Natural killer cell (primary cell): ENCODE measurements around the gene STRBP. TPM values are rescaled to one million over a fixed set of nuclear protein-coding genes. Genes with fewer than 3 reads are reported as not detected.

Source experiments
- ATAC-seq, 3 donors: fragments of 150-1000 bp in 2 of 3; fragments of 200-7000 bp in 1 of 3; cut with Tn5 transposase; 1 replicate in 1 of 3; 2 replicates in 2 of 3; pipeline ENCODE4 v1.10.0; 2021; ENCODE audit warnings: mild to moderate bottlenecking in 2 of 3, moderate library complexity in 2 of 3
- DNase-seq, 2 donors: peaks; one replicate each; pipeline versions ENCODE4 v3.0.0 to v3.0.0-alpha.2; 2013 to 2021; ENCODE audit warnings: mixed read lengths in 1 of 2
- H3K27ac ChIP-seq: one replicate; pipeline ENCODE4 v1.5.1; 2013; ENCODE audit warnings: mild to moderate bottlenecking, low read length
- H3K27me3 ChIP-seq: one replicate; pipeline ENCODE4 v1.6.1; 2013; ENCODE audit warnings: low read length; ENCODE audit not compliant: control insufficient read depth, insufficient read depth
- H3K36me3 ChIP-seq: one replicate; pipeline ENCODE4 v1.6.1; 2013; ENCODE audit warnings: low read length; ENCODE audit not compliant: control insufficient read depth, insufficient read depth
- H3K4me1 ChIP-seq: one replicate; pipeline ENCODE4 v1.6.1; 2013; ENCODE audit warnings: low read length; ENCODE audit not compliant: control insufficient read depth, insufficient read depth
- H3K4me3 ChIP-seq: one replicate; pipeline ENCODE4 v1.5.1; 2013; ENCODE audit warnings: low read length
- H3K9me3 ChIP-seq: one replicate; pipeline ENCODE4 v1.6.1; 2013; ENCODE audit warnings: low read length; ENCODE audit not compliant: control insufficient read depth, insufficient read depth
- H3K27ac Mint-ChIP-seq, 2 donors: one replicate each; pipeline ENCODE4 v1.8.0; 2022; ENCODE audit warnings: mild to moderate bottlenecking in 2 of 2, mixed read lengths in 2 of 2, moderate library complexity in 1 of 2
- H3K27me3 Mint-ChIP-seq, 2 donors: one replicate each; pipeline ENCODE4 v1.8.0; 2022; ENCODE audit warnings: low read depth in 2 of 2, mixed read lengths in 2 of 2
- H3K36me3 Mint-ChIP-seq: one replicate; pipeline ENCODE4 v1.8.0; 2022; ENCODE audit warnings: mixed read lengths
- H3K4me1 Mint-ChIP-seq, 2 donors: one replicate each; pipeline ENCODE4 v1.8.0; 2022; ENCODE audit warnings: mixed read lengths in 2 of 2
- H3K4me3 Mint-ChIP-seq: one replicate; pipeline ENCODE4 v1.8.0; 2022; ENCODE audit warnings: mild to moderate bottlenecking, moderate library complexity, mixed read lengths
- H3K9me3 Mint-ChIP-seq, 2 donors: one replicate each; pipeline ENCODE4 v1.8.0; 2022; ENCODE audit warnings: mixed read lengths in 2 of 2
- CTCF ChIP-seq: fragments of 200-600 bp; IDR thresholded peaks from one replicate; pipeline ENCODE4 v1.8.0; 2022; ENCODE audit warnings: antibody characterized with exemption
- WGBS: methylation state at CpG from one replicate; pipeline ENCODE4 v1.1.7; 2013; ENCODE audit warnings: missing lambda C conversion rate; ENCODE audit not compliant: insufficient coverage; 5-methylcytosine and 5-hydroxymethylcytosine counted together
- intact Hi-C: fragments of 100-400 bp; cut with micrococcal nuclease; formaldehyde crosslinking; loops from one replicate; pipeline ENCODE4 v1.14.2; 2022
- total RNA-seq, 4 donors: library from RNA; stranded (reverse); fragments of 120-200 nt in 1 of 4; gene quantifications; one replicate each; pipeline versions ENCODE4 v1.2.3 to v1.2.4, GENCODE V29; 2013 to 2022

The STRBP gene
- total RNA-seq, 3 donors from 2014 or later (not counting 1 experiment from before 2014, with no cell fraction given), result 6.0 to 8.3 (median 7.9) TPM

- Histone ChIP-seq H3K9me3 (no peaks in the 10 kb centered on the region), H3K4me3 (no peak overlapping the region), H3K36me3 (no peaks in the 10 kb centered on the region), H3K4me1 (peaks cover 3% of the 10 kb centered on the region), H3K27me3 (no peaks in the 10 kb centered on the region), H3K27ac (no peak overlapping the region)
- no peak for ATAC-seq
- Mint-ChIP-seq H3K9me3 (no peaks in the 10 kb centered on the region), H3K36me3 (no peaks in the 10 kb centered on the region), H3K4me1 (peaks cover 8 to 15% of the 10 kb centered on the region in 2 donors), H3K4me3 (no peak overlapping the region), H3K27ac (no peak overlapping the region), H3K27me3 (no peaks in the 10 kb centered on the region)
- DNase-seq, result no peak
- 100% methylated on average over 1 of the region's 2 CpGs for WGBS
- intact Hi-C loops, result no loop called here
- no peak for TF ChIP-seq CTCF
Measured at GRCh38 chr9:123220127-123220526, 48.3 kb downstream of the STRBP start.

- Mint-ChIP-seq H3K4me3 (no peak overlapping the region), H3K9me3 (no peaks in the 10 kb centered on the region), H3K27ac (no peak overlapping the region), H3K27me3 (no peaks in the 10 kb centered on the region), H3K36me3 (no peaks in the 10 kb centered on the region), H3K4me1 (peaks cover 0 to 5% of the 10 kb centered on the region in 2 donors)
- no peak for TF ChIP-seq CTCF
- H3K9me3 ChIP-seq, result no peaks in the 10 kb centered on the region
- H3K27ac ChIP-seq, result no peak overlapping the region
- no peaks in the 10 kb centered on the region for H3K27me3 ChIP-seq
- intact Hi-C loops, result no loop called here
- 38% methylated on average over 1 of the region's 3 CpGs for WGBS
- no peaks in the 10 kb centered on the region for H3K36me3 ChIP-seq
- ATAC-seq (no peak), DNase-seq (no peak)
- no peaks in the 10 kb centered on the region for H3K4me1 ChIP-seq
- no peak overlapping the region for H3K4me3 ChIP-seq
Measured at GRCh38 chr9:123218831-123219230, 49.6 kb downstream of the STRBP start.

- Histone ChIP-seq H3K9me3 (no peaks in the 10 kb centered on the region), H3K4me1 (no peaks in the 10 kb centered on the region), H3K27ac (no peak overlapping the region), H3K4me3 (no peak overlapping the region), H3K27me3 (no peaks in the 10 kb centered on the region), H3K36me3 (no peaks in the 10 kb centered on the region)
- Mint-ChIP-seq H3K4me1 (peaks cover 0 to 5% of the 10 kb centered on the region in 2 donors), H3K27ac (no peak overlapping the region), H3K36me3 (no peaks in the 10 kb centered on the region), H3K4me3 (no peak overlapping the region), H3K27me3 (no peaks in the 10 kb centered on the region), H3K9me3 (no peaks in the 10 kb centered on the region)
- 50% methylated on average over 1 of the region's 2 CpGs for WGBS
- TF ChIP-seq CTCF, result no peak
- ATAC-seq (no peak), DNase-seq (no peak)
- intact Hi-C loops, result no loop called here
Measured at GRCh38 chr9:123217128-123217654, 51.2 kb downstream of the STRBP start.

GRCh38 chr9:123216251-123216797 lies 52.1 kb downstream of the STRBP start:
- DNase-seq, result no peak
- H3K4me1 ChIP-seq, result no peaks in the 10 kb centered on the region
- intact Hi-C loops, result no loop called here
- no peaks in the 10 kb centered on the region for H3K36me3 ChIP-seq
- 65% methylated on average over 4 of the region's 5 CpGs for WGBS
- peaks cover 0 to 5% of the 10 kb centered on the region in 2 donors for H3K4me1 Mint-ChIP-seq
- H3K4me3 Mint-ChIP-seq, result no peak overlapping the region
- no peak overlapping the region for H3K4me3 ChIP-seq
- H3K27me3 ChIP-seq, result no peaks in the 10 kb centered on the region
- H3K27ac Mint-ChIP-seq, result no peak overlapping the region
- no peak for ATAC-seq
- no peaks in the 10 kb centered on the region for H3K9me3 ChIP-seq
- H3K36me3 Mint-ChIP-seq, result no peaks in the 10 kb centered on the region
- TF ChIP-seq CTCF, result no peak
- no peaks in the 10 kb centered on the region for H3K27me3 Mint-ChIP-seq
- H3K27ac ChIP-seq, result no peak overlapping the region
- H3K9me3 Mint-ChIP-seq, result no peaks in the 10 kb centered on the region
